GM21447 (cell line): ENCODE results near the gene ZNF217.
"Not testable (repeated sequence)": the region's sequence is repeated elsewhere in the genome, so short reads cannot be mapped to it uniquely, and the experiment has no call there.

Source experiments
- ATAC-seq: cut with Tn5 transposase; IDR thresholded peaks from one replicate; pipeline ENCODE4 v1.9.1; 2021; ENCODE audit not compliant: unreplicated experiment

Gene ZNF217

GRCh38 chr20:53569606-53570307 lies 23.9 kb downstream of the ZNF217 start:
- ATAC-seq: no peak

- ATAC-seq: no peak
Observed at GRCh38 chr20:53569005-53569404, 24.6 kb downstream of the ZNF217 start.

GRCh38 chr20:53568351-53568750 lies 25.3 kb downstream of the ZNF217 start:
- no peak for ATAC-seq

- no peak for ATAC-seq
Observed at GRCh38 chr20:53567379-53567917, 26.2 kb downstream of the ZNF217 start.

GRCh38 chr20:53566623-53567022 lies 27.0 kb downstream of the ZNF217 start:
- ATAC-seq: not testable (repeated sequence)

GRCh38 chr20:53565254-53565653 lies 28.4 kb downstream of the ZNF217 start:
- no peak for ATAC-seq

GRCh38 chr20:53562104-53562764 lies 31.4 kb downstream of the ZNF217 start:
- ATAC-seq: not testable (repeated sequence)

GRCh38 chr20:53561505-53561904 lies 32.1 kb downstream of the ZNF217 start:
- no peak for ATAC-seq

GRCh38 chr20:53559816-53560215 lies 33.8 kb downstream of the ZNF217 start:
- no peak for ATAC-seq

GRCh38 chr20:53557130-53557529 lies 36.5 kb downstream of the ZNF217 start:
- no peak for ATAC-seq

- ATAC-seq: no peak
Observed at GRCh38 chr20:53556267-53556897, 37.3 kb downstream of the ZNF217 start.

- ATAC-seq: no peak
Observed at GRCh38 chr20:53555816-53556215, 37.8 kb downstream of the ZNF217 start.

- no peak for ATAC-seq
Observed at GRCh38 chr20:53555081-53555480, 38.6 kb downstream of the ZNF217 start.

GRCh38 chr20:53552572-53552893 lies 41.1 kb downstream of the ZNF217 start:
- not testable (repeated sequence) for ATAC-seq

- not testable (repeated sequence) for ATAC-seq
Observed at GRCh38 chr20:53551719-53552571, 41.7 kb downstream of the ZNF217 start.

GRCh38 chr20:53550280-53551187 lies 43.1 kb downstream of the ZNF217 start:
- no peak for ATAC-seq

- ATAC-seq: no peak
Observed at GRCh38 chr20:53547664-53548239, 45.9 kb downstream of the ZNF217 start.

GRCh38 chr20:53539516-53539915 lies 54.1 kb downstream of the ZNF217 start:
- ATAC-seq: no peak

- not testable (repeated sequence) for ATAC-seq
Observed at GRCh38 chr20:53536382-53536781, 57.3 kb downstream of the ZNF217 start.

- no peak for ATAC-seq
Observed at GRCh38 chr20:53535878-53536277, 57.8 kb downstream of the ZNF217 start.
